GM20431 (cell line): ENCODE measurements around the gene ZNF615.
"Not testable (repeated sequence)": the region's sequence is repeated elsewhere in the genome, so short reads cannot be mapped to it uniquely, and the experiment has no call there.

Experiments
- in situ Hi-C: fragments of 300-500 bp; cut with MseI, MboI; formaldehyde crosslinking; loops from one replicate; pipeline ENCODE4 v1.15.0; 2020; ENCODE audit warnings: low sequenced_read_pairs; ENCODE audit not compliant: unreplicated experiment

Gene ZNF615

GRCh38 chr19:52007806-52008557 is at the start of gene ZNF615:
TSS of gene ZNF615 (minus strand) at chr19:52008211. CDS start at chr19:52003711, 4,500 bp downstream.
- in situ Hi-C loops: no loop called here

GRCh38 chr19:52056480-52056879 is 48.5 kb upstream of the ZNF615 start:
- in situ Hi-C loops: not testable (repeated sequence)

GRCh38 chr19:52051736-52052135 is 43.7 kb upstream of the ZNF615 start:
- in situ Hi-C loops: not testable (repeated sequence)

GRCh38 chr19:52048555-52049501 is 40.8 kb upstream of the ZNF615 start, which contains the start of gene ZNF432:
TSS of gene ZNF432 (minus strand) at chr19:52048838. CDS start at chr19:52046868, 1,970 bp downstream.
- in situ Hi-C loops: no loop called here

GRCh38 chr19:52039169-52039568 is 31.2 kb upstream of the ZNF615 start:
- in situ Hi-C loops: no loop called here

DNA sequence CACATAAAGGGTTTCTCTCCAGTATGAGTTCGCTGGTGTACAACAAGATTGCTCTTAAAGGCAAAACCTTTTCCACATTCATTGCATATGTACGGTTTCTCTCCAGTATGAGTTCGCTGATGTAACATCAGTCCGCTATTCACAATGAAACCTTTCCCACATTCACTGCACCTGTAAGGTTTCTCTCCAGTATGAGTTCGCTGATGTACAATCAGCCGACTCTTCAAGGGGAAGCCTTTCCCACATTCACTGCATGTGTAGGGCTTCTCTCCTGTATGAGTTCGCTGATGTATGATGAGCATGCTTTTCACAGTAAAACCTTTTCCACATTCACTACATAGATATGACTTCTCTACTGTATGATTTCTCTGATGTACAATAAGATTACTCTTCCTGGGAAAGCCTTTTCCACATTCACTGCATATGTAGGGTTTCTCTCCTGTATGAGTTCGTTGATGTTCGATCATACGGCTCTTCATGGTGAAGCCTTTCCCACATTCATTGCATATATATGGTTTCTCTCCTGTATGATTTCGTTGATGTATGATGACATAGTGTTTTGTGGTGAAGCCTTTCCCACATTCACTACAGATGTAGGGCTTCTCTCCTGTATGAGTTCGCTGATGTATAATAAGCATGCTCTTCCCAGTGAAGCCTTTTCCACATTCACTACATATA is 26.2 kb upstream of the ZNF615 start:
- in situ Hi-C loops: no loop called here

- in situ Hi-C loops: no loop called here
These were observed 20.7 kb upstream of the ZNF615 start for GRCh38 chr19:52028780-52029123.

DNA sequence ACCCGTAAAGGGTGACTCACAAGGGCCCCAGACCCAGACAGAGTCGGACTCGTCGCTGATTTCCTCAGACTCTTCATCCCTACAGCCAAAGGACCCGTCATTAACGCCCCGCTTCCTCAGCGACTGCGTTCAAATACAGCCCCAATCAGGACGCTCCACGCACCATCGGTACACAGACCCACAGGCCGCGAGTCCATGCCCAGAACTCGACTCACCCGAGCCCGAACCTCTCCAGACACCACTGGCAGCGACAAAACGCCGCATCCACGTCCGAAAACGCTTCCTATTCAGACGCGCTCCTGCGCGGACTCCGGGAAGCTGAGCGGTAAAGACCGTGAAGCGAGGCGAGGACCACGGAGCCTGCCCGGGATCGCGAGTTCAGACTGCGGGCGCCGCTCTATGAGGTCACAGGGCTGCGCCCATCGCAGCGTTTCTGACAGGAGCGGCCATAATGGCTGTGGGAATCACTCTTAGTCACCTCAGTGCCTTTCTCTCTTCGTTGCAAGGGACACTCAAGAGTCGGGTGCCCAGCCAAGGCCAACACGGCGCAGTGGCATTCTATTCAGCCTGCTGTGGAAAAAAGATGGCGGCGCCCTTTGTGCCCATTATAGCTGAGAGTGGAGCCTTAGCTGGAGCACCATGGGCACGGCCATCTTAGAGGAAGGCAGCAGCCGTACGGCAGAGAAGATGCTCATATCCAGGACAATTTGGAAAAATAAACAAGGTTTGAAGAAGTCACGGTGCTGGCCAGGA is 20.2 kb upstream of the ZNF615 start, which contains the start of gene ZNF614:
ZNF614 (minus strand) TSS at position 353 of the 753 bp plus-strand sequence. CDS start 2,634 bp downstream, outside the sequence.
- in situ Hi-C loops: no loop called here

GRCh38 chr19:52026255-52026990 is 18.4 kb upstream of the ZNF615 start:
- in situ Hi-C loops: not testable (repeated sequence)

DNA sequence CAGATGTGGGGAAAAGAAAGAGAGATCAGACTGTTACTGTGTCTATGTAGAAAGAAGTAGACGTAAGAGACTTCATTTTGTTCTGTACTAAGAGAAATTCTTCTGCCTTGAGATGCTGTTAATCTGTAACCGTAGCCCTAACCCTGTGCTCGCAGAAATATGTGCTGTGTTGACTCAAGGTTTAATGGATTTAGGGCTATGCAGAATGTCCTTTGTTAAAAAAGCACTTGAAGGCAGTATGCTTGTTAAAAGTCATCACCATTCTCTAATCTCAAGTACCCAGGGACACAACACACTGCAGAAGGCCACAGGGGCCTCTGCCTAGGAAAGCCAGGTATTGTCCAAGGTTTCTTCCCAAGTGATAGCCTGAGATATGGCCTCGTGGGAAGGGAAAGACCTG is 16.5 kb upstream of the ZNF615 start:
- in situ Hi-C loops: not testable (repeated sequence)

DNA sequence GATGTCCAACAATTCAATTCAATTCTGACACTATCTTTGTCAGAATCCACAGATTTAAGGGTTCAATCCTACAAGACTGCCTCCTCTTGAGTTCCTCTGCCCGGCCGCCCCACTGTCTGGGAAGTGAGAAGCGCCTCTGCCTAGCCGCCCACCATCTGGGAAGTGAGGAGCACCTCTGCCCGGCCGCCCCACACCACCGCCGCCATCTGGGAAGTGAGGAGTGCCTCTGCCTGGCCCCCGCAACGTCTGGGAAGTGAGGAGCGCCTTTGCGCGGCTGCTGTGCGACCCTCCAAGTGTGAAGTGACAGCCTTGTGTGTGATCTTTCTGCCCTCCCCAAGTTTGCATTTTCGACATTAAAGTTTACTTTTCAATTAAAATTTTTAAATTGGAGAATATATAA is 14.2 kb upstream of the ZNF615 start:
- in situ Hi-C loops: no loop called here

- in situ Hi-C loops: no loop called here
These were observed 12.5 kb upstream of the ZNF615 start for GRCh38 chr19:52020506-52020905.

DNA sequence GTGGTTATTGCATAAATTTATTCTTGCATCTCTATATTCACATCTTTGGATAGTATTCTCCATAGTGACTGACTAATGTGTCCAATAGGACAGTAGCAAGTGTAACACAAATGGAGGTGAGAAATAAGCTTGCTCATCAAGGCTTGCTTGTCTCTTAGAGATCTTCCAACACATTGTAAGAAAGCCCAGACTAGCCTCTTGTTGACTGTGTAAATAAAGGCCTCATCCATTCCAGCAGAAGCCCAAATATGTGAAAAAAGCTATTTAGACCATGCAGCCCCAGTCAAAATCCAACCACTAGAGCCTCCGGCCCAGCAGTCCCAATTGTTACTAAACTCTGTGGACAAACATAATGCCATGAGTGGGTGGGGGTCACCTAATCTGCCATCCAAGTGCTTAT is 2.7 kb upstream of the ZNF615 start:
- in situ Hi-C loops: no loop called here

- in situ Hi-C loops: no loop called here
These were observed 583 bp downstream of the ZNF615 start for GRCh38 chr19:52007451-52007805.

- in situ Hi-C loops: no loop called here
These were observed 13.9 kb downstream of the ZNF615 start for GRCh38 chr19:51994048-51994644.

GRCh38 chr19:51993422-51993821 is 14.6 kb downstream of the ZNF615 start:
- in situ Hi-C loops: no loop called here

DNA sequence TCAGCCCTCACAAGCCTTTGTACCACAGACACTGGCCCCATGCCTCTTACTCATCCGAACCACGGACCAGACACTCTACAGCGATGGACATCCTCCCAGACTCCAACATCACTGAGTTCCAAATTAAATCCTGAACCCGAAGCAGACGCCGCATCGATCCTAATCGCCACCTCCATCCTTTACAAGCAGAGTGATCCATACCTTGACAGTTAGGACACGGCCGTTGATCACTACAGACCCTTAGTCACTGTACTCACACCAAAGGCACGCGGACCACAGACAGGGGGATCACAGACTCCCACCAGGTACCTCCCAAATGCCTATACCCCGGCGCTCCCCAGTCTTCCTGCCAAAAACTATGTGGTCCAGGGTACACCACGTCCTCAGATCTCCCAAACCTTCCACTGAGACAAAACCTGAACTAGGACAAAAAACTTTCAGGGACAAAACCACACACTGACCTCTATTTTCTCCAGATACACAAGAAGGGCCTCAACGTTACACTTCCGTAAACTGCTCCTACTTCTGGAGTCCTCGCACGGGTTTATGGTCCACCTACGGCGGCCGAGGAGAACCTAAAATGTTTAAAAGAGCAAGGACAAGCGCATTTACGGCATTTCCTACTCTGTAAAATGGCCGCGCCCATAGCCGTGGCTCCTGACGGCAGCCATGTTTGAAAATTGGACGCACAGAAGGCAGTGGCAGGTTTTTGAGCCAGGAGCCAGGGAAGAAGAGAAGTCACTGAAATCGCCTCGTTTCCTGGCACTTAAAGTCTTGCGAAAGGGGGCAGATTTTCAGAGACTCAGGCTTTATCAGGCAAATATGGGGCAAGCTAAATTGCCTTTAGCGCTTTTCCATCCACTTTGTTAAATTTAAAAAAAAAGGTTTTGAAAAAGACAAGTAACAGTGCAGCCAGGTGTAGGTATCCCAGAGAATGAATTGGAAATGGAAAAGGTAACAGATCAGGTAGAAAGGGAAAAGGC is 21.4 kb downstream of the ZNF615 start, which contains the start of gene ZNF350:
ZNF350 (minus strand) TSS at position 532 of the 983 bp plus-strand sequence. CDS start 12,480 bp downstream, outside the sequence.
- in situ Hi-C loops: no loop called here
